Lower lobe of right lung (tissue), 2 donors: ENCODE results near the gene ADORA2A. TPM values are rescaled to one million over a fixed set of nuclear protein-coding genes. Genes with fewer than 3 reads are reported as not detected.

Experiments
- ATAC-seq, 2 donors: fragments of 200-7000 bp; cut with Tn5 transposase; one replicate each; pipeline ENCODE4 v1.9.1; 2020 to 2022; ENCODE audit warnings: mild to moderate bottlenecking in 2 of 2, moderate library complexity in 2 of 2
- DNase-seq: peaks from one replicate; pipeline ENCODE4 v3.0.0-alpha.2; 2020
- H3K27ac ChIP-seq: fragments of 200-600 bp; one replicate; pipeline ENCODE4 v1.8.0; 2022
- H3K27me3 ChIP-seq: fragments of 200-600 bp; one replicate; pipeline ENCODE4 v1.8.0; 2022; ENCODE audit warnings: low read depth
- H3K36me3 ChIP-seq: fragments of 200-600 bp; one replicate; pipeline ENCODE4 v1.8.0; 2022; ENCODE audit warnings: mild to moderate bottlenecking
- H3K4me1 ChIP-seq: fragments of 200-600 bp; one replicate; pipeline ENCODE4 v1.8.0; 2022
- H3K4me3 ChIP-seq: fragments of 200-600 bp; one replicate; pipeline ENCODE4 v1.8.0; 2022; ENCODE audit warnings: mild to moderate bottlenecking
- H3K9me3 ChIP-seq: fragments of 200-600 bp; one replicate; pipeline ENCODE4 v1.8.0; 2022
- CTCF ChIP-seq: fragments of 200-600 bp; IDR thresholded peaks from one replicate; pipeline ENCODE4 v1.8.0; 2022; ENCODE audit warnings: antibody characterized with exemption, mild to moderate bottlenecking
- intact Hi-C: fragments of 100-400 bp; cut with DNase I; formaldehyde crosslinking; loops from one replicate; pipeline ENCODE4 v1.11.0; 2022
- total RNA-seq: library from RNA; stranded (reverse); fragmentation: NEBNext Ultra II Directional; extraction: Animal tissue kit (Norgen Biotek cat#: 25700); gene quantifications from one replicate; pipeline ENCODE4 v1.2.1, GENCODE V29; 2021
- donor health status: DM: no; HTN: yes; CAD: no; lungs with severe emphysema.

The ADORA2A gene
- total RNA-seq, 1 donor from 2014 or later: 16.0 TPM

DNA sequence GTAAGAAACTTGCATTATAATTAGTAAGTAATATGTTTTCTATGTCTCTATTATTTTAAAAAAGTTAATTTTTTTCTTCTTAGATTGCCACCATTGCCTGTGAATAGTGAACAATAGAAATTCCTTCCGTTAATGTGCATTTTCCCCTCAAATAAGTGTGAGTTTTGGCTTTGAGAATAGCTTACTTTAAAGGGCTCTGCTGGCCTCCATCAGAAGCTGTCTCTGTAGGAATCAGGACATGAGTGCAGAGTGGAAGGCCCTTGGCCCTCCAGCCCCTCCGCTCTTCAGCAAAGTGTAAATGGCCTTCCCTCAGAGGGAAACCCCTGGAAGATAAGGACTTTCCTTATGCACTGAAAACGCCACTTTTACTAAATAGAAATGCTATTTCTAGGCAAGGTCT, 24.1 kb upstream of the ADORA2A start:
- DNase-seq (no peak), ATAC-seq (no peak)
- intact Hi-C loops: no loop called here
- Histone ChIP-seq H3K4me1 (peaks cover 69% of the 10 kb centered on the region), H3K27ac (peak overlapping the region; percentile 48), H3K4me3 (no peak overlapping the region), H3K9me3 (no peaks in the 10 kb centered on the region), H3K27me3 (no peaks in the 10 kb centered on the region), H3K36me3 (peaks cover 10% of the 10 kb centered on the region)
- no peak for TF ChIP-seq CTCF

DNA sequence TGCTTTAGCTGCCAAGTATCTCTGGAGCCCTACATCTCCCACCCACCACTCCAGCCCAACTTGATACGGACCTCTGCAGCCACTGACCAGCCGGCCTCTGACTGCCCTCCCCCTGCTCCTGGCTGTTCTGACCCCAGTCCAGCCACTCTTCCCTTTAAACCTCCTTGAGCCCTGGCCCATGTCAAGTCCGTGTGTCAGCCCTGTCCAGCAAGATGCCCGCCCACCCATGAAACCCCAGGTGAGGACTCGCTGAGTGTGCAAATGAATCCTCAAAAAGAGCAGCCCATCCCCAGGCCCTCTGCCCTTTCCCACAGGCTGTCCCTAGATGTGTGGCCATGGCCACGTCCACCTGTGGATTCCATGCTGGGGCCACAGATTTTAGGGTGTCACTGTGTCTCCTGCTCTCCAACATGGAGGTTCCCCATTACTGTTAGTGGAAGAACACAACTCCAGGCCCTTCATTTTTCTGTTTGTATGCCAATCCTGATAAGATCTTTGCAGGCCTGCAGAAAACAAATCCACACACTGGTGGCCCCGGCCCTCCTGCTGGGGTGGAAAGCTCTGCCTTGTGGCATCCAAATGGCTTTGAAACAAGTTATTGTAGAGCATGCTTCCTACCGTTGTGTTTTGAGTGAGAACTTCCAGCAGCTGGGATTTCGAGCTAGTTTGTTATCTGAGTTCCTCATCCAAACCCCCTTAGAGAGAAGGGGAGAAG, 22.7 kb upstream of the ADORA2A start:
- Histone ChIP-seq H3K27ac (no peak overlapping the region), H3K4me1 (peaks cover 80% of the 10 kb centered on the region), H3K4me3 (no peak overlapping the region), H3K9me3 (no peaks in the 10 kb centered on the region), H3K27me3 (no peaks in the 10 kb centered on the region), H3K36me3 (peaks cover 14% of the 10 kb centered on the region)
- intact Hi-C loops: no loop called here
- no peak for TF ChIP-seq CTCF
- DNase-seq (no peak), ATAC-seq (no peak)

GRCh38 chr22:24405631-24406321, 21.6 kb upstream of the ADORA2A start:
- peaks cover 14% of the 10 kb centered on the region for H3K36me3 ChIP-seq
- intact Hi-C loops: no loop called here
- ATAC-seq (no peak), DNase-seq (no peak)
- no peaks in the 10 kb centered on the region for H3K27me3 ChIP-seq
- no peaks in the 10 kb centered on the region for H3K9me3 ChIP-seq
- TF ChIP-seq CTCF: no peak
- H3K4me1 ChIP-seq: peaks cover 69% of the 10 kb centered on the region
- no peak overlapping the region for H3K4me3 ChIP-seq
- no peak overlapping the region for H3K27ac ChIP-seq

- TF ChIP-seq CTCF: no peak
- Histone ChIP-seq H3K27ac (peak overlapping the region; percentile 9), H3K4me3 (no peak overlapping the region), H3K27me3 (no peaks in the 10 kb centered on the region), H3K36me3 (peaks cover 20% of the 10 kb centered on the region), H3K4me1 (peaks cover 61% of the 10 kb centered on the region), H3K9me3 (no peaks in the 10 kb centered on the region)
- ATAC-seq: no peak
- no peak for DNase-seq
- intact Hi-C loops: no loop called here
Measured at GRCh38 chr22:24406322-24407277, 20.8 kb upstream of the ADORA2A start.

DNA sequence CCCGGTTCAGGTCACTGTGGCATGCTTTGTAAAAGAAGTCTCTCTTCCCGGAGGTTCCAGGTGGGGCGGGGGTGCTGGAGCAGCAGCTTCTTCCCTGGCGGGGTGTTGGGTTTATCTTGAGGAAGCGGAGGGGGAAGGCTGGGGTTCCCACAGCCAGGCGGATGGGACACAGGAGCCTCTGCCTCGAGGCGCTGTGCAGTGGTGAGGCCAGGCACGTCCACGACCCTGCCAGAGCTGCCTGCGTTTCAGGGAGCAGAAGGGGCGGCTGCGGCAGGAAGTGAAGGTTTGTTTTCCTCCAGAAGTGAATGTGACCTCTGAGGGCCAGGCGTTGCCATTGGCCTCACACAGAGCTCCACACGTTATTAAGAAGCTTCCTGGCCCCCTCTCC, 20.1 kb upstream of the ADORA2A start:
- Histone ChIP-seq H3K9me3 (no peaks in the 10 kb centered on the region), H3K4me1 (peaks cover 55% of the 10 kb centered on the region), H3K36me3 (peaks cover 26% of the 10 kb centered on the region), H3K4me3 (no peak overlapping the region), H3K27ac (no peak overlapping the region), H3K27me3 (no peaks in the 10 kb centered on the region)
- no peak for ATAC-seq
- no peak for DNase-seq
- intact Hi-C loops: no loop called here
- no peak for TF ChIP-seq CTCF
